ENCODE measurements around the gene ABLIM1.

The ABLIM1 gene

GRCh38 chr10:114575417-114576131 is 82.5 kb downstream of the ABLIM1 start:
- DNase-seq = no peak

- no peak for DNase-seq
Measured at GRCh38 chr10:114573330-114574045, 84.6 kb downstream of the ABLIM1 start.

- DNase-seq = no peak
Measured at GRCh38 chr10:114571316-114571999, 86.6 kb downstream of the ABLIM1 start.

GRCh38 chr10:114566064-114566463 is 92.0 kb downstream of the ABLIM1 start:
- no peak for DNase-seq

- DNase-seq = no peak
Measured at GRCh38 chr10:114565066-114565465, 93.0 kb downstream of the ABLIM1 start.

- no peak for DNase-seq
Measured at GRCh38 chr10:114561008-114561523, 97.0 kb downstream of the ABLIM1 start.

- DNase-seq = no peak
Measured at GRCh38 chr10:114560144-114560543, 97.9 kb downstream of the ABLIM1 start.

GRCh38 chr10:114559636-114560035 is 98.4 kb downstream of the ABLIM1 start:
- no peak for DNase-seq

- no peak for DNase-seq
Measured at GRCh38 chr10:114557854-114558253, 100.2 kb downstream of the ABLIM1 start.

- no peak for DNase-seq
Measured at GRCh38 chr10:114556236-114557122, 101.6 kb downstream of the ABLIM1 start.

GRCh38 chr10:114553436-114553835 is 104.6 kb downstream of the ABLIM1 start:
- no peak for DNase-seq

GRCh38 chr10:114552050-114552449 is 106.0 kb downstream of the ABLIM1 start:
- no peak for DNase-seq

GRCh38 chr10:114551636-114551972 is 106.5 kb downstream of the ABLIM1 start:
- DNase-seq = no peak

- DNase-seq = peak; percentile 1
Measured at GRCh38 chr10:114550756-114551635, 107.1 kb downstream of the ABLIM1 start.

- no peak for DNase-seq
Measured at GRCh38 chr10:114548662-114549061, 109.4 kb downstream of the ABLIM1 start.

GRCh38 chr10:114547514-114547913 is 110.6 kb downstream of the ABLIM1 start:
- no peak for DNase-seq

GRCh38 chr10:114547056-114547455 is 111.0 kb downstream of the ABLIM1 start:
- DNase-seq = no peak

- no peak for DNase-seq
Measured at GRCh38 chr10:114545819-114546218, 112.3 kb downstream of the ABLIM1 start.

GRCh38 chr10:114545071-114545470 is 113.0 kb downstream of the ABLIM1 start:
- no peak for DNase-seq

GRCh38 chr10:114544045-114544659 is 113.9 kb downstream of the ABLIM1 start:
- DNase-seq = no peak

- no peak for DNase-seq
Measured at GRCh38 chr10:114543456-114543855, 114.6 kb downstream of the ABLIM1 start.
